Panc1 (cell line): ENCODE results near the gene HADHA. TPM values are rescaled to one million over a fixed set of nuclear protein-coding genes. Genes with fewer than 3 reads are reported as not detected.

Experiments
- ATAC-seq: fragments of 200-7000 bp; cut with Tn5 transposase; 2 replicates; pipeline ENCODE4 v1.9.1; 2020; ENCODE audit warnings: mild to moderate bottlenecking, moderate library complexity
- BruUV-seq: library from RNA; stranded (reverse); fragments of 400-500 nt; replicated peaks from 2 replicates; lab custom pipeline; 2021; lab: Mats Ljungman, UMichigan
- CTCF ChIA-PET: fragments of 300-600 bp; sonication (Branson Sonifier 250); formaldehyde crosslinking; loops from one replicate; lab custom pipeline; 2022; ENCODE audit warnings: antibody characterized with exemption; lab: Charles Lee
- POLR2A ChIA-PET: fragments of 300-600 bp; sonication (Branson Sonifier 250); formaldehyde crosslinking; loops from one replicate; lab custom pipeline; 2022; ENCODE audit warnings: antibody characterized with exemption; lab: Charles Lee
- DNase-seq: peaks from one replicate; pipeline ENCODE4 v3.0.0-alpha.2; 2010; ENCODE audit warnings: low read depth, low spot score
- H3K27ac ChIP-seq: 2 replicates; pipeline ENCODE4 v1.5.1; 2011; ENCODE audit warnings: mild to moderate bottlenecking, low read length, inconsistent platforms
- H3K27me3 ChIP-seq: fragments of 200-500 bp; sonication (Bioruptor generic); 2 replicates; pipeline ENCODE4 v1.6.0; 2014; ENCODE audit warnings: low read length, inconsistent platforms; ENCODE audit not compliant: control insufficient read depth, insufficient read depth
- H3K36me3 ChIP-seq: fragments of 200-500 bp; sonication (Bioruptor generic); 2 replicates; pipeline ENCODE4 v1.5.1; 2014; ENCODE audit warnings: inconsistent platforms, mild to moderate bottlenecking, low read length, moderate library complexity; ENCODE audit not compliant: control insufficient read depth, insufficient read depth
- H3K4me1 ChIP-seq: 2 replicates; pipeline ENCODE4 v1.5.1; 2011; ENCODE audit warnings: inconsistent platforms, mild to moderate bottlenecking, low read length, moderate library complexity; ENCODE audit not compliant: control insufficient read depth, insufficient read depth
- H3K4me3 ChIP-seq, 2 experiments: 2 replicates each; pipeline ENCODE4 v1.5.1; 2011 to 2012; ENCODE audit warnings: low read depth in 2 of 2, low read length in 2 of 2, mild to moderate bottlenecking in 2 of 2, inconsistent platforms in 1 of 2, moderate library complexity in 1 of 2
- H3K9me3 ChIP-seq: fragments of 200-500 bp; sonication (Bioruptor generic); 2 replicates; pipeline ENCODE4 v1.5.1; 2014; ENCODE audit warnings: low read depth, mild to moderate bottlenecking, inconsistent platforms, low read length, moderate library complexity; ENCODE audit not compliant: control insufficient read depth, insufficient read depth
- CTCF ChIP-seq: fragments of 450-650 bp; IDR thresholded peaks from 2 replicates; pipeline ENCODE4 v1.5.1; 2017; ENCODE audit warnings: mild to moderate bottlenecking
- POLR2AphosphoS5 ChIP-seq: IDR thresholded peaks from 2 replicates; pipeline ENCODE4 v1.6.1; 2012; ENCODE audit warnings: mild to moderate bottlenecking, low read depth, low read length, moderate library complexity
- REST ChIP-seq, 2 experiments: IDR thresholded peaks; 2 replicates each; pipeline ENCODE4 v1.6.1; 2011 to 2012; ENCODE audit warnings: low read depth in 2 of 2, control low read depth in 1 of 2, low read length in 1 of 2, mild to moderate bottlenecking in 1 of 2, moderate library complexity in 1 of 2; ENCODE audit not compliant: insufficient read depth in 1 of 2
- SIN3A ChIP-seq: IDR thresholded peaks from 2 replicates; pipeline ENCODE4 v1.6.1; 2012; ENCODE audit warnings: low read depth, mild to moderate bottlenecking, low read length, moderate library complexity, borderline replicate concordance; ENCODE audit not compliant: insufficient read depth
- TCF7L2 ChIP-seq: IDR thresholded peaks from 2 replicates; pipeline ENCODE4 v1.6.1; 2011; ENCODE audit warnings: mild to moderate bottlenecking, low read depth, low read length, inconsistent platforms
- in situ Hi-C: cut with HindIII; loops from 2 replicates; pipeline ENCODE4 v1.10.0; 2016; ENCODE audit warnings: low sequenced_read_pairs, low pct_unique_long_range_greater_than_20kb
- intact Hi-C: fragments of 100-400 bp; cut with micrococcal nuclease; formaldehyde crosslinking; loops from one replicate; pipeline ENCODE4 v1.10.0; 2022; ENCODE audit not compliant: unreplicated experiment
- total RNA-seq: library from RNA; stranded (reverse); gene quantifications from one replicate; pipeline ENCODE4 v1.2.1, GENCODE V29; 2021; ENCODE audit not compliant: unreplicated experiment

Gene HADHA
- total RNA-seq, 1 experiment from 2014 or later = 148 TPM

- in situ Hi-C loops = no loop called here
- CTCF ChIA-PET = no interaction called here
These were observed 66.2 kb downstream of the HADHA start for GRCh38 chr2:26178246-26178645.

GRCh38 chr2:26177122-26177521 is 67.3 kb downstream of the HADHA start:
- DNase-seq = no peak
- Histone ChIP-seq H3K9me3 (no peaks in the 10 kb centered on the region), H3K27ac (no peak overlapping the region), H3K4me3 (no peak overlapping the region), H3K4me1 (peaks cover 11% of the 10 kb centered on the region), H3K27me3 (no peaks in the 10 kb centered on the region), H3K36me3 (no peaks in the 10 kb centered on the region)
- CTCF ChIA-PET = no interaction called here
- no peak for ATAC-seq
- in situ Hi-C loops (no loop called here), intact Hi-C loops (no loop called here)
- no TSS peak for BruUV-seq
- no peak for TF ChIP-seq TCF7L2
- TF ChIP-seq CTCF = no peak
- no peak for TF ChIP-seq SIN3A
- TF ChIP-seq POLR2AphosphoS5 = no peak
- no peak for TF ChIP-seq REST (IDR thresholded peaks at IDR 0.05; ENCODE audit: insufficient read depth in 1 of 2, low read depth in 2 of 2, low read length in 1 of 2)
- POLR2A ChIA-PET = no interaction called here

More at GRCh38 chr2:26178246-26178645, 66.2 kb downstream of the HADHA start:
- no peak for ATAC-seq
- POLR2A ChIA-PET = no interaction called here
- peak overlapping the region; percentile 44 to 59 for H3K4me3 ChIP-seq
- no peak for TF ChIP-seq CTCF
- TF ChIP-seq TCF7L2 = no peak
- no peak for TF ChIP-seq SIN3A
- TF ChIP-seq POLR2AphosphoS5 = no peak
- no peak for TF ChIP-seq REST (IDR thresholded peaks at IDR 0.05; ENCODE audit: insufficient read depth in 1 of 2, low read depth in 2 of 2, low read length in 1 of 2)
- H3K27ac ChIP-seq = no peak overlapping the region
- no peaks in the 10 kb centered on the region for H3K36me3 ChIP-seq
- intact Hi-C loops = no loop called here
- H3K9me3 ChIP-seq = no peaks in the 10 kb centered on the region
- no peak for DNase-seq
- H3K27me3 ChIP-seq = no peaks in the 10 kb centered on the region
- BruUV-seq = no TSS peak
- H3K4me1 ChIP-seq = peaks cover 11% of the 10 kb centered on the region
